ENCODE results near the gene DKKL1. TPM values are rescaled to one million over a fixed set of nuclear protein-coding genes. Genes with fewer than 3 reads are reported as not detected.
A peak's percentile ranks its signal among the peaks of the same experiment; 100 is the strongest.

The DKKL1 gene
- total RNA-seq, 1 donor from 2014 or later, result 8.7 TPM

DNA sequence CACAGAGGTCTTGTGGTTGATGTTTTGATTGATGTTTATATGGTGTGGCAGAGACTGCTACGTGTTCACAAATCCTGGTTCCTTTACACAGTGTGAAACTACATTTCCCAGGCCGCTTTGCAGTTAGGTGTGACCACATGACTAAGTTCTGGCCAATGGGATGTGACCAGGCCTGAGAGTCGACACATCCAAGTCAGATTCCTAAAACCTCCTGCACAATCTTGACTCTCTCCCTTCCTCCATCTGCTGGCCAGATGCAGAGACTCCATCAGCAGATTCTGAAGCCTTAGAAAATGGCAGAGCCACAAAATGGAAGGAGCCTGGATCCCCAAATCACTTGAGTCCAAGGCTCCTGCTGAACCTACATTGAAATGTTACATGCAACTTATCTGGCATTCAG is 15.8 kb upstream of the DKKL1 start:
- Mint-ChIP-seq H3K27ac (no peak overlapping the region), H3K9me3 (no peaks in the 10 kb centered on the region), H3K27me3 (ENCODE audit: low read depth) (no peaks in the 10 kb centered on the region), H3K36me3 (peaks cover 62% of the 10 kb centered on the region), H3K4me1 (peaks cover 2% of the 10 kb centered on the region), H3K4me3 (no peak overlapping the region)
- TF ChIP-seq, protein P1, sequence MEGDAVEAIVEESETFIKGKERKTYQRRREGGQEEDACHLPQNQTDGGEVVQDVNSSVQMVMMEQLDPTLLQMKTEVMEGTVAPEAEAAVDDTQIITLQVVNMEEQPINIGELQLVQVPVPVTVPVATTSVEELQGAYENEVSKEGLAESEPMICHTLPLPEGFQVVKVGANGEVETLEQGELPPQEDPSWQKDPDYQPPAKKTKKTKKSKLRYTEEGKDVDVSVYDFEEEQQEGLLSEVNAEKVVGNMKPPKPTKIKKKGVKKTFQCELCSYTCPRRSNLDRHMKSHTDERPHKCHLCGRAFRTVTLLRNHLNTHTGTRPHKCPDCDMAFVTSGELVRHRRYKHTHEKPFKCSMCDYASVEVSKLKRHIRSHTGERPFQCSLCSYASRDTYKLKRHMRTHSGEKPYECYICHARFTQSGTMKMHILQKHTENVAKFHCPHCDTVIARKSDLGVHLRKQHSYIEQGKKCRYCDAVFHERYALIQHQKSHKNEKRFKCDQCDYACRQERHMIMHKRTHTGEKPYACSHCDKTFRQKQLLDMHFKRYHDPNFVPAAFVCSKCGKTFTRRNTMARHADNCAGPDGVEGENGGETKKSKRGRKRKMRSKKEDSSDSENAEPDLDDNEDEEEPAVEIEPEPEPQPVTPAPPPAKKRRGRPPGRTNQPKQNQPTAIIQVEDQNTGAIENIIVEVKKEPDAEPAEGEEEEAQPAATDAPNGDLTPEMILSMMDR (IDR thresholded peaks at IDR 0.05; ENCODE audit: unreplicated experiment), result no peak
- DNase-seq (ENCODE audit: low spot score in 2 of 2, unreplicated experiment in 2 of 2), result no peak

DNA sequence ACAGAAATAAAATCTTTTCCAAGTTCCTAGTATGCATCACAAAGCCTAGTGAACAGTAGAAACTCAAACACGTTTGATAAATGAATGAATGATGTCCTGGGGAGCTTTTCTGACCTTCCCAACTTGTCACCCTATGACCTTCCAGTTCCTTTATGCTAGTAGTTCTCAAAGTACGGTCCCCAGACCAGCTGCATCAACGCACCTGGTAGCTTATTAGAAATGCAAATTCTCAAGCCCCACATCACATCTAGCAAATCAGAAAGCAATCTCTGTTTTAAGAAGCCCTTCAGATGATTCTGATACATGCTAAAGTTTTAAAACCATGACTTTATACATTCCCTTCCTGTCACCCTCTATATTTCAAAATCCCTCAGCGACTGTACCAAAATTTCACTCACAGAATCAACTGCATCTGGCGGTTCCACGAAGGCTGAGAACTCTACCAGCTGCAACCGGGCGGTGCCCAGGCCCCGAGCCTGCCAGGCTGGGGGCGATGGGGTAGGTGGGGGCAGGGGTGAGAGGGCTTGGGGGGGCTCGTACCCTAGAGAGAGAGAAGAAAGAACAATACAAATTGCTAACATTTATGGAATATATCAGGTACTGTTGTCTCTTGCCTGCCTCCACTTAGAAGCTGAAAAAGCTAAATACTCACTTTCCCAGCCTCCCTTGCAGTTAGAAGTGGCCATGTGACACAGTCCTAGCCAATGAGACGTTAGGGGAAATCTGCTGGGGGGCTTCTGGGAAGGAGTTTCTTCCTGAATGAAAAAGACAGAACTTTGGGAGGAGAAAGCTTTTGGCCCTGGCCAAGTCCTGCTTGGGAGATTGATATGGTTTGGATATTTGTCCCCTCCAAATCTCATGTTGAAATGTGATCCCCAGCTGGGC is 15.1 kb upstream of the DKKL1 start:
- Mint-ChIP-seq H3K36me3 (peaks cover 63% of the 10 kb centered on the region), H3K9me3 (no peaks in the 10 kb centered on the region), H3K4me3 (no peak overlapping the region), H3K27me3 (ENCODE audit: low read depth) (no peaks in the 10 kb centered on the region), H3K4me1 (peaks cover 2% of the 10 kb centered on the region), H3K27ac (no peak overlapping the region)
- DNase-seq (ENCODE audit: low spot score in 2 of 2, unreplicated experiment in 2 of 2), result no peak
- TF ChIP-seq, protein P1 (IDR thresholded peaks at IDR 0.05; ENCODE audit: unreplicated experiment), result no peak

DNA sequence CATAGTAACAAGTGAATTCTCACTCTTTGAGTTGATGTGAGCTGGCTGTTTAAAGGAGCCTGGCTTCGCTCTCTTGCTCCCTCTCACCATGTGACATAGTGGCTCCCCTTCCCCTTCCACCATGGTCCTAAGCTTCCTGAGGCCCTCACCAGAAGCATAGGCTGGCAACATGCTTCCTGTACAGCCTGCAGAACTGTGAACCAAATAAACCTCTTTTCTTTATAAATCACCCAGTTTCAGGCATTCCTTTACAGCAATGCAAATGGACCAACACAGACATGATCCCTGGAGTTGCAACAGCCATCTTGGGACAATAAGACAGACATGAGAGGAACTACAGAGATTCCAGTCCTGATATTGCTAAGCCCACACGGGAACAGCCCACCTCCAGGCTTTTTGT is 14.1 kb upstream of the DKKL1 start:
- Mint-ChIP-seq H3K4me3 (no peak overlapping the region), H3K36me3 (peaks cover 61% of the 10 kb centered on the region), H3K27me3 (ENCODE audit: low read depth) (no peaks in the 10 kb centered on the region), H3K9me3 (no peaks in the 10 kb centered on the region), H3K27ac (peak overlapping the region; percentile 43), H3K4me1 (peaks cover 2% of the 10 kb centered on the region)
- no peak for DNase-seq (ENCODE audit: low spot score in 2 of 2, unreplicated experiment in 2 of 2)
- TF ChIP-seq, protein P1 (IDR thresholded peaks at IDR 0.05; ENCODE audit: unreplicated experiment), result no peak

DNA sequence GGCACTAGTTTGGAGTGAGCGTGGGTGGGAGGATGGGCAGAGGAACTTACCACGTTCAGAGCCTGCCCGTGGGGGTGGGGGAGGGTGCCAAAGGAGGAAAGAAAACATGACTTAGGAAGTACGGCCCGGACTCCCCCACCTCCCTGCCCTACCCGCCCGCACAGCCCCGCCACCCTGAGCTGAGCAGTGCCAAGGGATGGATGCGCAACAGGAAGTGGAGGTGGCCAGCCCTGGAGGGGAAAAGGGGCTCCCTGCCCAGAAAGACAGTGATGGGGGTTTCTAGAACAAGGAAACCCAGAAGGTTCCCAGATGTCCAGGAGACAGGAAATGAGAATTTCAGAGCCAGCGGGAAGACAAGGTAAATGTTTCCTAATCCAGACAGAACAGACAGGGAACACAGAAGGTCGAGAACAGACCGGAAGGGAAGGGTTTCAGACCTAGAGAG is 7.7 kb upstream of the DKKL1 start:
- DNase-seq (ENCODE audit: low spot score in 2 of 2, unreplicated experiment in 2 of 2), result no peak
- TF ChIP-seq, protein P1 (IDR thresholded peaks at IDR 0.05; ENCODE audit: unreplicated experiment), result no peak
- H3K4me3 Mint-ChIP-seq, result peak overlapping the region; percentile 50
- H3K9me3 Mint-ChIP-seq, result no peaks in the 10 kb centered on the region
- peaks cover 39% of the 10 kb centered on the region for H3K36me3 Mint-ChIP-seq
- H3K27ac Mint-ChIP-seq, result peak overlapping the region; percentile 88
- peaks cover 27% of the 10 kb centered on the region for H3K4me1 Mint-ChIP-seq
- H3K27me3 Mint-ChIP-seq (ENCODE audit: low read depth), result no peaks in the 10 kb centered on the region

DNA sequence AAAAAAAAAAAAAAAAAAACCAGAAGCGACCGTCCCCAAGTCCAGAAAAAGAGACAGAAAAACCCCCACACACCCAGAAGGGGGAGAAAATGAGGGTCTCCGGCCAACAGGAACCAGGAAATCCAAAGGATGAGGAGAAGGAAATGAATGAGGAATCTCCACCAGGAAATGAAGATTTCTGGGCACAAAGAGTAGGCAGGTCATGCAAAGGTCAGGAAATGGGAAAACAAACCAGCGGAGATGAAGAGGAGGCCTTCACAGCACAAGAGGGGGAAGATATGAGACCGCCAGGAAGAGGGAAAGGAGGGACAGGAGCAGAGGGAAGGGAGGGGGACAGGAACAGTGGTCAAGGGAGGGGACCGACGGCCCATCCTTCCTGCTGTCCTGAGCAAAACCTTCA is 7.3 kb upstream of the DKKL1 start:
- H3K27ac Mint-ChIP-seq, result peak overlapping the region; percentile 88
- H3K4me1 Mint-ChIP-seq, result peaks cover 27% of the 10 kb centered on the region
- H3K27me3 Mint-ChIP-seq (ENCODE audit: low read depth), result no peaks in the 10 kb centered on the region
- no peaks in the 10 kb centered on the region for H3K9me3 Mint-ChIP-seq
- TF ChIP-seq, protein P1 (IDR thresholded peaks at IDR 0.05; ENCODE audit: unreplicated experiment), result no peak
- DNase-seq (ENCODE audit: low spot score in 2 of 2, unreplicated experiment in 2 of 2), result no peak
- peaks cover 35% of the 10 kb centered on the region for H3K36me3 Mint-ChIP-seq
- peak overlapping the region; percentile 50 for H3K4me3 Mint-ChIP-seq

All from mesothelial cell of epicardium (in vitro differentiated cells).